Activated CD4-positive, alpha-beta T cell treated with anti-CD3 and anti-CD28 coated beads for 4 hours (primary cell): ENCODE results near the gene PDE6B.

Source experiments
- DNase-seq, 2 donors: peaks; one replicate each; pipeline ENCODE4 v3.0.0-alpha.2; 2020

PDE6B gene

GRCh38 chr4:675036-675882 lies 49.9 kb downstream of the PDE6B start:
- no peak for DNase-seq

- no peak for DNase-seq
These were observed 50.9 kb downstream of the PDE6B start for GRCh38 chr4:675980-676870.

- DNase-seq = no peak
These were observed 51.5 kb downstream of the PDE6B start for GRCh38 chr4:676871-677235.

- peak; percentile 30 to 47 for DNase-seq
These were observed 52.3 kb downstream of the PDE6B start for GRCh38 chr4:677431-678293.

GRCh38 chr4:678331-679103 lies 53.1 kb downstream of the PDE6B start:
- DNase-seq = no peak

- DNase-seq = no peak
These were observed 53.7 kb downstream of the PDE6B start for GRCh38 chr4:679104-679481.

- no peak for DNase-seq
These were observed 54.3 kb downstream of the PDE6B start for GRCh38 chr4:679629-680028.

- no peak for DNase-seq
These were observed 54.7 kb downstream of the PDE6B start for GRCh38 chr4:680091-680490.

GRCh38 chr4:680551-680927 lies 55.2 kb downstream of the PDE6B start:
- DNase-seq = no peak

- DNase-seq = peak; percentile 34 to 46
These were observed 55.7 kb downstream of the PDE6B start for GRCh38 chr4:680928-681645.

- peak in 1 of 2 donors; percentile 40 for DNase-seq
These were observed 56.5 kb downstream of the PDE6B start for GRCh38 chr4:681736-682451.

GRCh38 chr4:682490-683172 lies 57.3 kb downstream of the PDE6B start:
- no peak for DNase-seq

- DNase-seq = no peak
These were observed 58.0 kb downstream of the PDE6B start for GRCh38 chr4:683247-683897.

- DNase-seq = no peak
These were observed 58.7 kb downstream of the PDE6B start for GRCh38 chr4:683982-684622.

- DNase-seq = no peak
These were observed 59.4 kb downstream of the PDE6B start for GRCh38 chr4:684623-685327.

GRCh38 chr4:685679-686412 lies 60.5 kb downstream of the PDE6B start:
- no peak for DNase-seq

GRCh38 chr4:686413-687040 lies 61.2 kb downstream of the PDE6B start:
- no peak for DNase-seq
